HG02938 (cell line): ENCODE measurements around the gene ADARB2.

ENCODE experiments used
- ATAC-seq: cut with Tn5 transposase; IDR thresholded peaks from one replicate; pipeline ENCODE4 v1.9.1; 2021; ENCODE audit warnings: mild to moderate bottlenecking, moderate library complexity; ENCODE audit not compliant: unreplicated experiment

The ADARB2 gene

GRCh38 chr10:1203704-1204103 lies 533.6 kb downstream of the ADARB2 start:
- ATAC-seq = no peak

- no peak for ATAC-seq
Observed at GRCh38 chr10:1203216-1203615, 534.1 kb downstream of the ADARB2 start.

- no peak for ATAC-seq
Observed at GRCh38 chr10:1202343-1202742, 535.0 kb downstream of the ADARB2 start.

- no peak for ATAC-seq
Observed at GRCh38 chr10:1200866-1201807, 536.2 kb downstream of the ADARB2 start.

GRCh38 chr10:1199897-1200721 lies 537.2 kb downstream of the ADARB2 start:
- no peak for ATAC-seq

GRCh38 chr10:1199345-1199673 lies 538.0 kb downstream of the ADARB2 start:
- ATAC-seq = no peak

- ATAC-seq = no peak
Observed at GRCh38 chr10:1198453-1199344, 538.6 kb downstream of the ADARB2 start.

- no peak for ATAC-seq
Observed at GRCh38 chr10:1197384-1197783, 539.9 kb downstream of the ADARB2 start.

GRCh38 chr10:1196656-1197055 lies 540.7 kb downstream of the ADARB2 start:
- ATAC-seq = no peak

GRCh38 chr10:1195828-1196227 lies 541.5 kb downstream of the ADARB2 start:
- no peak for ATAC-seq

GRCh38 chr10:1194161-1194560 lies 543.2 kb downstream of the ADARB2 start:
- no peak for ATAC-seq

- ATAC-seq = no peak
Observed at GRCh38 chr10:1193561-1193960, 543.8 kb downstream of the ADARB2 start.

GRCh38 chr10:1191752-1192151 lies 545.6 kb downstream of the ADARB2 start:
- no peak for ATAC-seq

GRCh38 chr10:1190791-1191490 lies 546.4 kb downstream of the ADARB2 start:
- ATAC-seq = no peak

GRCh38 chr10:1190052-1190395 lies 547.3 kb downstream of the ADARB2 start:
- no peak for ATAC-seq

GRCh38 chr10:1189166-1190051 lies 547.9 kb downstream of the ADARB2 start:
- ATAC-seq = no peak

- no peak for ATAC-seq
Observed at GRCh38 chr10:1188558-1189135, 548.7 kb downstream of the ADARB2 start.

- no peak for ATAC-seq
Observed at GRCh38 chr10:1187855-1188557, 549.3 kb downstream of the ADARB2 start.
